A673 (cell line): ENCODE results near the gene DOCK4.

Experiments
- EZH2 ChIP-seq: fragments of 200-600 bp; sonication (generic); IDR thresholded peaks from 2 replicates; pipeline ENCODE4 v1.6.1; 2017; ENCODE audit warnings: borderline replicate concordance, low read depth, mild to moderate bottlenecking, mixed read lengths, antibody characterized with exemption, low read length; ENCODE audit not compliant: poor library complexity, severe bottlenecking
- TF ChIP-seq, protein P1 (sequence below): fragments of 300-800, 200-600 bp; sonication (generic); conservative IDR thresholded peaks from 2 replicates; pipeline ENCODE4 v1.5.1; 2017; ENCODE audit warnings: low read depth, mild to moderate bottlenecking, antibody characterized with exemption, low read length, moderate library complexity, mixed read lengths

DNA sequence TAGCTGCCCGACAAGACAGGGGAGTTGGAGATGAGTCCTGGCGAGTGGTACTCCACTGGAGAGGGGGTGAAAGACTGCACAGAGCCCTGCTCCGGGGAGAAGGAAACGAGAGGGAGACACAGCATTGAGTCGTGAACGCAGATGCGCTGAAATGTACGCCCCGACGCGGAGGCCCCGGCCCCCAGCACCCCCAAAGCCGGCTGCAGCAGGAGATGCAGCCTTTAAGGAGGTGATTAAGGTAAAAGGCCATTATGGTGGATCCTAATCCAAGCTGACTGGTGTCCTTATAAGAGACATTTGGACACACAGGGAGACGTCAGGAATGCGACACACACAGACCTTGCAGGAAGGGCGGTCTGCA lies 477.6 kb downstream of the DOCK4 start:
- TF ChIP-seq, protein P1, sequence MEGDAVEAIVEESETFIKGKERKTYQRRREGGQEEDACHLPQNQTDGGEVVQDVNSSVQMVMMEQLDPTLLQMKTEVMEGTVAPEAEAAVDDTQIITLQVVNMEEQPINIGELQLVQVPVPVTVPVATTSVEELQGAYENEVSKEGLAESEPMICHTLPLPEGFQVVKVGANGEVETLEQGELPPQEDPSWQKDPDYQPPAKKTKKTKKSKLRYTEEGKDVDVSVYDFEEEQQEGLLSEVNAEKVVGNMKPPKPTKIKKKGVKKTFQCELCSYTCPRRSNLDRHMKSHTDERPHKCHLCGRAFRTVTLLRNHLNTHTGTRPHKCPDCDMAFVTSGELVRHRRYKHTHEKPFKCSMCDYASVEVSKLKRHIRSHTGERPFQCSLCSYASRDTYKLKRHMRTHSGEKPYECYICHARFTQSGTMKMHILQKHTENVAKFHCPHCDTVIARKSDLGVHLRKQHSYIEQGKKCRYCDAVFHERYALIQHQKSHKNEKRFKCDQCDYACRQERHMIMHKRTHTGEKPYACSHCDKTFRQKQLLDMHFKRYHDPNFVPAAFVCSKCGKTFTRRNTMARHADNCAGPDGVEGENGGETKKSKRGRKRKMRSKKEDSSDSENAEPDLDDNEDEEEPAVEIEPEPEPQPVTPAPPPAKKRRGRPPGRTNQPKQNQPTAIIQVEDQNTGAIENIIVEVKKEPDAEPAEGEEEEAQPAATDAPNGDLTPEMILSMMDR = no peak
- TF ChIP-seq EZH2 = no peak
